ENCODE data around the gene EXPH5.

DNA sequence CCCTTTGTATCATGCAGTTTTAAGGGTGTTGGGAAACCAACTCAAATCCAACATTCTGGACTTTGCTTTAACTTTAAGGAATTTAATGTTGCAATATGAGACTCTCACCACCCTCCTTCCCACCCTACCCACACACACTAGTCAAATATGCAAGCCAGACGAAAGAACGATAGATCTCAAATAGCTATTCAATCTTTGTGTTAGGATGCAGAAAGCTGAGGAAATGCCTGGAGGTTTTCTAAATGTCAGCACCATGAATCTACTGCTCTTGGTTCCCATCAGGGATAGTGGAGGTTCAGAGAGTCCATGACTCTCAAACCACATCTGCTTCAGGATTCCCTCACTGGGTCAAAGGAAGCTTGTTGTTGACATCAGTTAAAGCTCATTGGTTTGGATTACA is 33.7 kb downstream of the EXPH5 start:
- TF ChIP-seq, protein P1, sequence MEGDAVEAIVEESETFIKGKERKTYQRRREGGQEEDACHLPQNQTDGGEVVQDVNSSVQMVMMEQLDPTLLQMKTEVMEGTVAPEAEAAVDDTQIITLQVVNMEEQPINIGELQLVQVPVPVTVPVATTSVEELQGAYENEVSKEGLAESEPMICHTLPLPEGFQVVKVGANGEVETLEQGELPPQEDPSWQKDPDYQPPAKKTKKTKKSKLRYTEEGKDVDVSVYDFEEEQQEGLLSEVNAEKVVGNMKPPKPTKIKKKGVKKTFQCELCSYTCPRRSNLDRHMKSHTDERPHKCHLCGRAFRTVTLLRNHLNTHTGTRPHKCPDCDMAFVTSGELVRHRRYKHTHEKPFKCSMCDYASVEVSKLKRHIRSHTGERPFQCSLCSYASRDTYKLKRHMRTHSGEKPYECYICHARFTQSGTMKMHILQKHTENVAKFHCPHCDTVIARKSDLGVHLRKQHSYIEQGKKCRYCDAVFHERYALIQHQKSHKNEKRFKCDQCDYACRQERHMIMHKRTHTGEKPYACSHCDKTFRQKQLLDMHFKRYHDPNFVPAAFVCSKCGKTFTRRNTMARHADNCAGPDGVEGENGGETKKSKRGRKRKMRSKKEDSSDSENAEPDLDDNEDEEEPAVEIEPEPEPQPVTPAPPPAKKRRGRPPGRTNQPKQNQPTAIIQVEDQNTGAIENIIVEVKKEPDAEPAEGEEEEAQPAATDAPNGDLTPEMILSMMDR (conservative IDR thresholded peaks at IDR 0.05 in 1 of 2, IDR thresholded peaks at IDR 0.05 in 1 of 2; ENCODE audit: extremely low read depth in 1 of 2, insufficient read depth in 1 of 2, low read depth in 1 of 2, low read length in 2 of 2) = no peak
- no peak for TF ChIP-seq EZH2 (IDR thresholded peaks at IDR 0.05; ENCODE audit: borderline replicate concordance, low read length)

All from mammary epithelial cell (primary cell).